GM23338 (cell line): ENCODE data around the gene TCERG1L. TPM values are rescaled to one million over a fixed set of nuclear protein-coding genes. Genes with fewer than 3 reads are reported as not detected.

Experiments used
- ATAC-seq: fragments of 200-7000 bp; cut with Tn5 transposase; 3 replicates; pipeline ENCODE4 v1.9.1; 2020
- DNase-seq: peaks from one replicate; pipeline ENCODE4 v3.0.0-alpha.2; 2015; ENCODE audit warnings: low spot score
- H2AFZ ChIP-seq: fragments of 200-600 bp; sonication (generic); 2 replicates; pipeline ENCODE4 v1.8.0; 2016; ENCODE audit warnings: antibody characterized with exemption, mild to moderate bottlenecking, moderate library complexity
- H3F3A ChIP-seq: fragments of 200-600 bp; sonication (generic); replicated peaks from 2 replicates; pipeline ENCODE4 v1.8.0; 2017; ENCODE audit warnings: antibody characterized with exemption, mixed run types, low read depth
- H3K27ac ChIP-seq: fragments of 200-600 bp; sonication (generic); 2 replicates; pipeline ENCODE4 v1.6.1; 2016; ENCODE audit warnings: low read depth
- H3K27me3 ChIP-seq: fragments of 200-600 bp; sonication (generic); 2 replicates; pipeline ENCODE4 v1.8.0; 2016; ENCODE audit warnings: mild to moderate bottlenecking, mixed run types, moderate library complexity; ENCODE audit not compliant: insufficient read depth
- H3K36me3 ChIP-seq: fragments of 200-600 bp; sonication (generic); 2 replicates; pipeline ENCODE4 v1.8.0; 2016; ENCODE audit warnings: mild to moderate bottlenecking; ENCODE audit not compliant: insufficient read depth
- H3K4me1 ChIP-seq: fragments of 200-600 bp; sonication (generic); 2 replicates; pipeline ENCODE4 v1.8.0; 2016; ENCODE audit warnings: mild to moderate bottlenecking, moderate library complexity; ENCODE audit not compliant: insufficient read depth
- H3K4me2 ChIP-seq: fragments of 200-600 bp; sonication (generic); 2 replicates; pipeline ENCODE4 v1.7.1; 2017; ENCODE audit warnings: mixed run types
- H3K4me3 ChIP-seq: fragments of 200-600 bp; sonication (generic); 2 replicates; pipeline ENCODE4 v1.6.1; 2016; ENCODE audit warnings: mixed run types
- H3K79me2 ChIP-seq: fragments of 200-600 bp; sonication (generic); replicated peaks from 2 replicates; pipeline ENCODE4 v1.8.0; 2017; ENCODE audit warnings: mild to moderate bottlenecking; ENCODE audit not compliant: insufficient read depth
- H3K9me2 ChIP-seq: fragments of 200-600 bp; sonication (generic); 2 replicates; pipeline ENCODE4 v1.8.0; 2017; ENCODE audit not compliant: insufficient read depth
- H4K20me1 ChIP-seq: fragments of 200-600 bp; sonication (generic); replicated peaks from 2 replicates; pipeline ENCODE4 v1.8.0; 2017; ENCODE audit warnings: mild to moderate bottlenecking; ENCODE audit not compliant: insufficient read depth
- H3K27ac Mint-ChIP-seq: 2 replicates; pipeline ENCODE4 v1.8.0; 2020; ENCODE audit warnings: inconsistent platforms, mild to moderate bottlenecking, moderate library complexity, mixed read lengths
- H3K27me3 Mint-ChIP-seq: 3 replicates; pipeline ENCODE4 v1.8.0; 2022; ENCODE audit warnings: low read depth, mild to moderate bottlenecking, moderate library complexity, mixed read lengths, inconsistent platforms; ENCODE audit not compliant: insufficient read depth, poor library complexity
- H3K36me3 Mint-ChIP-seq: 3 replicates; pipeline ENCODE4 v1.8.0; 2021; ENCODE audit warnings: low read depth, mild to moderate bottlenecking, inconsistent platforms, moderate library complexity, mixed read lengths
- H3K4me1 Mint-ChIP-seq: 3 replicates; pipeline ENCODE4 v1.8.0; 2020; ENCODE audit warnings: mild to moderate bottlenecking, inconsistent platforms, mixed read lengths
- H3K4me3 Mint-ChIP-seq: 3 replicates; pipeline ENCODE4 v1.8.0; 2021; ENCODE audit warnings: moderate library complexity, mild to moderate bottlenecking, inconsistent platforms, mixed read lengths
- H3K9me3 Mint-ChIP-seq: 3 replicates; pipeline ENCODE4 v1.8.0; 2020; ENCODE audit warnings: moderate library complexity, mild to moderate bottlenecking, inconsistent platforms, mixed read lengths
- CREB1 ChIP-seq: fragments of 250-450 bp; sonication (Bioruptor Pico); IDR thresholded peaks from 2 replicates; pipeline ENCODE4 v1.5.0; 2020; ENCODE audit warnings: low read depth, mild to moderate bottlenecking, moderate library complexity
- EZH2 ChIP-seq: fragments of 200-600 bp; sonication (generic); IDR thresholded peaks from one replicate; pipeline ENCODE4 v1.8.0; 2017; ENCODE audit warnings: antibody characterized with exemption, mild to moderate bottlenecking, low read depth; ENCODE audit not compliant: unreplicated experiment
- EZH2phosphoT487 ChIP-seq: fragments of 200-600 bp; sonication (generic); IDR thresholded peaks from one replicate; pipeline ENCODE4 v1.8.1; 2018; ENCODE audit warnings: antibody characterized with exemption; ENCODE audit not compliant: unreplicated experiment
- JUNB ChIP-seq: IDR thresholded peaks from one replicate; pipeline ENCODE4 v1.6.1; 2016; ENCODE audit warnings: antibody characterized with exemption; ENCODE audit not compliant: unreplicated experiment
- NANOG ChIP-seq: IDR thresholded peaks from 2 replicates; pipeline ENCODE4 v1.6.1; 2016; ENCODE audit warnings: antibody characterized with exemption, borderline replicate concordance
- STAT1 ChIP-seq: IDR thresholded peaks from one replicate; pipeline ENCODE4 v1.6.1; 2016; ENCODE audit warnings: antibody characterized with exemption; ENCODE audit not compliant: unreplicated experiment
- ZNF331 ChIP-seq: fragments of 250-450 bp; sonication (Bioruptor Pico); IDR thresholded peaks from 2 replicates; pipeline ENCODE4 v1.5.0; 2020; ENCODE audit warnings: low read depth, mild to moderate bottlenecking, moderate library complexity
- polyA plus RNA-seq: library from polyadenylated mRNA; unstranded; fragments of >200 nt; fragmentation: Nextera tagmentation; extraction: Ambion mirVana; gene quantifications from 2 replicates; pipeline ENCODE4 v1.2.1, GENCODE V29; 2016
- total RNA-seq: library from RNA; depleted of rRNA; stranded (reverse); fragments of >200 nt; shearing (Covaris generic); gene quantifications from 2 replicates; pipeline ENCODE4 v1.2.3, GENCODE V29; 2014
- TF ChIP-seq, protein P1 (sequence below): fragments of 250-450 bp; sonication (Bioruptor Pico); IDR thresholded peaks from 2 replicates; pipeline ENCODE4 v1.5.0; 2020; ENCODE audit warnings: mild to moderate bottlenecking, moderate library complexity

TCERG1L gene
- total and polyA plus RNA-seq, 2 experiments from 2014 or later = 3.9 to 5.5 TPM

DNA sequence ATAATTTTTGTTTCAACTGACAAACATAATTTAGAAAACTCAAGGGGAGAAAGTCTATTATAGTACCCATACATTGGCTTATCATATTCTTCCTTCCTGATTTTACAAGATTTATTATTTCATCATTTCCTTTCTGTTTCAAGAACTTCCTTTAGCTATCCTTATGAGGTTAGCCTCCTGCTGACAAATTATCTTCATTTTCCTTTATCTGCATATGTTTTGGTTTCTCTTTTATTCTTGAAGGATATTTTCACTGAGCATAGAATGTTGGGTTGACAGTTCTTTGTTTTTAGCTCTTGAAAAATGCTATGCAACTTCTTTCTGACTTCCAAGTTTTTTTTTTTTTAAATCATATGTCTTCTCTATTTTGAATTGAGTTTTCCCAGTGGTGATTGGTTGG lies 21.3 kb upstream of the TCERG1L start (continued):
- TF ChIP-seq, protein P1, sequence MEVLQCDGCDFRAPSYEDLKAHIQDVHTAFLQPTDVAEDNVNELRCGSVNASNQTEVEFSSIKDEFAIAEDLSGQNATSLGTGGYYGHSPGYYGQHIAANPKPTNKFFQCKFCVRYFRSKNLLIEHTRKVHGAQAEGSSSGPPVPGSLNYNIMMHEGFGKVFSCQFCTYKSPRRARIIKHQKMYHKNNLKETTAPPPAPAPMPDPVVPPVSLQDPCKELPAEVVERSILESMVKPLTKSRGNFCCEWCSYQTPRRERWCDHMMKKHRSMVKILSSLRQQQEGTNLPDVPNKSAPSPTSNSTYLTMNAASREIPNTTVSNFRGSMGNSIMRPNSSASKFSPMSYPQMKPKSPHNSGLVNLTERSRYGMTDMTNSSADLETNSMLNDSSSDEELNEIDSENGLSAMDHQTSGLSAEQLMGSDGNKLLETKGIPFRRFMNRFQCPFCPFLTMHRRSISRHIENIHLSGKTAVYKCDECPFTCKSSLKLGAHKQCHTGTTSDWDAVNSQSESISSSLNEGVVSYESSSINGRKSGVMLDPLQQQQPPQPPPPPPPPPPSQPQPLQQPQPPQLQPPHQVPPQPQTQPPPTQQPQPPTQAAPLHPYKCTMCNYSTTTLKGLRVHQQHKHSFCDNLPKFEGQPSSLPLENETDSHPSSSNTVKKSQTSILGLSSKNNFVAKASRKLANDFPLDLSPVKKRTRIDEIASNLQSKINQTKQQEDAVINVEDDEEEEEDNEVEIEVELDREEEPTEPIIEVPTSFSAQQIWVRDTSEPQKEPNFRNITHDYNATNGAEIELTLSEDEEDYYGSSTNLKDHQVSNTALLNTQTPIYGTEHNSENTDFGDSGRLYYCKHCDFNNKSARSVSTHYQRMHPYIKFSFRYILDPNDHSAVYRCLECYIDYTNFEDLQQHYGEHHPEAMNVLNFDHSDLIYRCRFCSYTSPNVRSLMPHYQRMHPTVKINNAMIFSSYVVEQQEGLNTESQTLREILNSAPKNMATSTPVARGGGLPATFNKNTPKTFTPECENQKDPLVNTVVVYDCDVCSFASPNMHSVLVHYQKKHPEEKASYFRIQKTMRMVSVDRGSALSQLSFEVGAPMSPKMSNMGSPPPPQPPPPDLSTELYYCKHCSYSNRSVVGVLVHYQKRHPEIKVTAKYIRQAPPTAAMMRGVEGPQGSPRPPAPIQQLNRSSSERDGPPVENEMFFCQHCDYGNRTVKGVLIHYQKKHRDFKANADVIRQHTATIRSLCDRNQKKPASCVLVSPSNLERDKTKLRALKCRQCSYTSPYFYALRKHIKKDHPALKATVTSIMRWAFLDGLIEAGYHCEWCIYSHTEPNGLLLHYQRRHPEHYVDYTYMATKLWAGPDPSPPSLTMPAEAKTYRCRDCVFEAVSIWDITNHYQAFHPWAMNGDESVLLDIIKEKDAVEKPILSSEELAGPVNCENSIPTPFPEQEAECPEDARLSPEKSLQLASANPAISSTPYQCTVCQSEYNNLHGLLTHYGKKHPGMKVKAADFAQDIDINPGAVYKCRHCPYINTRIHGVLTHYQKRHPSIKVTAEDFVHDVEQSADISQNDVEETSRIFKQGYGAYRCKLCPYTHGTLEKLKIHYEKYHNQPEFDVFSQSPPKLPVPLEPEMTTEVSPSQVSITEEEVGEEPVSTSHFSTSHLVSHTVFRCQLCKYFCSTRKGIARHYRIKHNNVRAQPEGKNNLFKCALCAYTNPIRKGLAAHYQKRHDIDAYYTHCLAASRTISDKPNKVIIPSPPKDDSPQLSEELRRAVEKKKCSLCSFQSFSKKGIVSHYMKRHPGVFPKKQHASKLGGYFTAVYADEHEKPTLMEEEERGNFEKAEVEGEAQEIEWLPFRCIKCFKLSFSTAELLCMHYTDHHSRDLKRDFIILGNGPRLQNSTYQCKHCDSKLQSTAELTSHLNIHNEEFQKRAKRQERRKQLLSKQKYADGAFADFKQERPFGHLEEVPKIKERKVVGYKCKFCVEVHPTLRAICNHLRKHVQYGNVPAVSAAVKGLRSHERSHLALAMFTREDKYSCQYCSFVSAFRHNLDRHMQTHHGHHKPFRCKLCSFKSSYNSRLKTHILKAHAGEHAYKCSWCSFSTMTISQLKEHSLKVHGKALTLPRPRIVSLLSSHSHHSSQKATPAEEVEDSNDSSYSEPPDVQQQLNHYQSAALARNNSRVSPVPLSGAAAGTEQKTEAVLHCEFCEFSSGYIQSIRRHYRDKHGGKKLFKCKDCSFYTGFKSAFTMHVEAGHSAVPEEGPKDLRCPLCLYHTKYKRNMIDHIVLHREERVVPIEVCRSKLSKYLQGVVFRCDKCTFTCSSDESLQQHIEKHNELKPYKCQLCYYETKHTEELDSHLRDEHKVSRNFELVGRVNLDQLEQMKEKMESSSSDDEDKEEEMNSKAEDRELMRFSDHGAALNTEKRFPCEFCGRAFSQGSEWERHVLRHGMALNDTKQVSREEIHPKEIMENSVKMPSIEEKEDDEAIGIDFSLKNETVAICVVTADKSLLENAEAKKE (CRISPR knock-in tag) = no peak
- no peak for TF ChIP-seq STAT1
- no peak for TF ChIP-seq JUNB
- TF ChIP-seq CREB1 (CRISPR knock-in tag) = no peak

DNA sequence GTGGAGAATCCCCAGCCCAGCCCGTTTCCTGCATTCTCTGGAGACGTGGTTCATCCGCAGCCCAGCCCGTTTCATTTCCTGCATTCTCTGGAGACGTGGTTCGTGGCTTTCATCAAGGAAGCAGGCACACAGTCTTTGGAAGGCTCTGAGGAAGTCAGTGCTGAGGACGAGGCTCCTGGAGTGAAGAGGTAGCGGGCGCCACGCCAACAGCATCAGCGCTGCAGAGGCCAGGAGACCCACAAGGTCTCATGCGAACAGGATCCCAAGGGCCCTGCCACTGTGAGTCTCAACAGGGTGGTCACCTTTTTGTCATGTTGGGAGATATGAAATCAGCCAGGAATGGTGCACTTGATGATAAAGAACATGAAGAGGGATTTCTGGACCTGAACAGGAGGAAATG lies 12.4 kb upstream of the TCERG1L start:
- H3K4me1 ChIP-seq = peaks cover 6% of the 10 kb centered on the region; the same call in 1 of the 2 replicates
- H3F3A ChIP-seq = no peaks in the 10 kb centered on the region
- Mint-ChIP-seq H3K27me3 (peaks cover 4% of the 10 kb centered on the region), H3K9me3 (peaks cover 92% of the 10 kb centered on the region), H3K36me3 (peaks cover 15% of the 10 kb centered on the region), H3K27ac (no peak overlapping the region), H3K4me1 (peaks cover 12% of the 10 kb centered on the region; the same call in 2 of the 3 replicates), H3K4me3 (no peak overlapping the region)
- ATAC-seq (no peak), DNase-seq (no peak)
- no peaks in the 10 kb centered on the region for H3K9me2 ChIP-seq
- TF ChIP-seq, protein P1 (CRISPR knock-in tag) = no peak
- no peak for TF ChIP-seq CREB1 (CRISPR knock-in tag)
- no peak for TF ChIP-seq ZNF331 (CRISPR knock-in tag)
- TF ChIP-seq STAT1 = no peak
- no peak for TF ChIP-seq NANOG
- no peak for TF ChIP-seq EZH2phosphoT487
- TF ChIP-seq EZH2 = no peak
- no peaks in the 10 kb centered on the region for H3K79me2 ChIP-seq
- no peaks in the 10 kb centered on the region; the same call in 1 of the 2 replicates for H3K36me3 ChIP-seq
- no peak overlapping the region for H3K27ac ChIP-seq
- H3K4me3 ChIP-seq = no peak overlapping the region
- H2AFZ ChIP-seq = no peak overlapping the region
- H3K4me2 ChIP-seq = no peak overlapping the region
- no peaks in the 10 kb centered on the region for H3K27me3 ChIP-seq
- no peaks in the 10 kb centered on the region for H4K20me1 ChIP-seq
